ENCODE results near the gene UNC119B.

UNC119B gene

DNA sequence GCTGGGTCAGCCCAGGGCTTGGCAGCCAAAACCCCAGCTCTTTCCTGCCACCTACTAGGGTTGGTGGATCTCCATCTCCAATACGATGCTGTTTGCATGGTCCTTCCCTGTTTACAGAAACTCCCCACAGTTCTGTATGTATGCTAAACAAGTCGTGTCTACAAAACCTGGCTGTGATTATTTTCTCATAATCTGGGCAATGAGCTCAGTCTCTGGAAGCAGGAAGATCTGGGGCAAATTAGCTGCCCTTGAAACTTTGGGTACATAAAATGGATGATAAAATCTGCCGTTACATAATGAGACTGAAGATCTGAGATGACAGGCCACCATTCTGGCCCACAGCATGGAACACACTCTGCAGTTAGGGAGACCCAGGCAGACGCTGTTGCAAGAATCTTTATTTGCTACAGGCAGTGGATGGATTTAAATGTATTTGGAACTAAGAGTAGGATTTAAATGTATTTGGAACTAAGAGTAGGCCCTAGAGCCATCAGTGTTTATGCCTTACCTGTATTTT is 47.0 kb downstream of the UNC119B start:
- Histone ChIP-seq H3K4me3 (ENCODE audit: low read depth, low read length) (no peak overlapping the region), H3K27me3 (ENCODE audit: insufficient read depth, low read depth, severe bottlenecking) (no peaks in the 10 kb centered on the region), H3K36me3 (peaks cover 9% of the 10 kb centered on the region), H3K27ac (no peak overlapping the region), H3K9me3 (ENCODE audit: severe bottlenecking) (no peaks in the 10 kb centered on the region)
- TF ChIP-seq, protein P1, sequence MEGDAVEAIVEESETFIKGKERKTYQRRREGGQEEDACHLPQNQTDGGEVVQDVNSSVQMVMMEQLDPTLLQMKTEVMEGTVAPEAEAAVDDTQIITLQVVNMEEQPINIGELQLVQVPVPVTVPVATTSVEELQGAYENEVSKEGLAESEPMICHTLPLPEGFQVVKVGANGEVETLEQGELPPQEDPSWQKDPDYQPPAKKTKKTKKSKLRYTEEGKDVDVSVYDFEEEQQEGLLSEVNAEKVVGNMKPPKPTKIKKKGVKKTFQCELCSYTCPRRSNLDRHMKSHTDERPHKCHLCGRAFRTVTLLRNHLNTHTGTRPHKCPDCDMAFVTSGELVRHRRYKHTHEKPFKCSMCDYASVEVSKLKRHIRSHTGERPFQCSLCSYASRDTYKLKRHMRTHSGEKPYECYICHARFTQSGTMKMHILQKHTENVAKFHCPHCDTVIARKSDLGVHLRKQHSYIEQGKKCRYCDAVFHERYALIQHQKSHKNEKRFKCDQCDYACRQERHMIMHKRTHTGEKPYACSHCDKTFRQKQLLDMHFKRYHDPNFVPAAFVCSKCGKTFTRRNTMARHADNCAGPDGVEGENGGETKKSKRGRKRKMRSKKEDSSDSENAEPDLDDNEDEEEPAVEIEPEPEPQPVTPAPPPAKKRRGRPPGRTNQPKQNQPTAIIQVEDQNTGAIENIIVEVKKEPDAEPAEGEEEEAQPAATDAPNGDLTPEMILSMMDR (IDR thresholded peaks at IDR 0.05; ENCODE audit: low read depth, low read length), result no peak
- DNase-seq, result no peak

DNA sequence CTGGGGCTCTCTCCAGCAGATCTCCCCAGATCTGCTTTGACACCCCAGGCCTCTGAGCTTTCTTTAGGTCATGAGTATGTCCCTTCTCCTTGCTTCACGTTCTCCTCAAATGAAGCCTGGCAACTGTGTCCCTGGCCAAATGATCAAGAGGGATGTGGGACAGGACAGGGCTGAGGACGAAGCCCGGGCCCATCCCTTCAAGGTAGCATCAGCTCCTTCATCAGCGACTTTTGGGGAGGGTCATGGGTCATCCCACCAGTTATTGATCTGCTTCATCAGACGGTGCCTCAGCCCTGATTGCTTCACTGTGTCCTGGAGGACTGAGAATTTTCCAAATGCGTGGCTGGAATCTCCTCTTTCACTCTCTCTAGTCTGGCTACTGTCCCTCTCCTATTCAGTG is 47.7 kb downstream of the UNC119B start:
- no peak for DNase-seq
- Histone ChIP-seq H3K9me3 (ENCODE audit: severe bottlenecking) (no peaks in the 10 kb centered on the region), H3K27ac (no peak overlapping the region), H3K4me3 (ENCODE audit: low read depth, low read length) (no peak overlapping the region), H3K27me3 (ENCODE audit: insufficient read depth, low read depth, severe bottlenecking) (no peaks in the 10 kb centered on the region), H3K36me3 (peaks cover 13% of the 10 kb centered on the region)
- TF ChIP-seq, protein P1 (IDR thresholded peaks at IDR 0.05; ENCODE audit: low read depth, low read length), result no peak

DNA sequence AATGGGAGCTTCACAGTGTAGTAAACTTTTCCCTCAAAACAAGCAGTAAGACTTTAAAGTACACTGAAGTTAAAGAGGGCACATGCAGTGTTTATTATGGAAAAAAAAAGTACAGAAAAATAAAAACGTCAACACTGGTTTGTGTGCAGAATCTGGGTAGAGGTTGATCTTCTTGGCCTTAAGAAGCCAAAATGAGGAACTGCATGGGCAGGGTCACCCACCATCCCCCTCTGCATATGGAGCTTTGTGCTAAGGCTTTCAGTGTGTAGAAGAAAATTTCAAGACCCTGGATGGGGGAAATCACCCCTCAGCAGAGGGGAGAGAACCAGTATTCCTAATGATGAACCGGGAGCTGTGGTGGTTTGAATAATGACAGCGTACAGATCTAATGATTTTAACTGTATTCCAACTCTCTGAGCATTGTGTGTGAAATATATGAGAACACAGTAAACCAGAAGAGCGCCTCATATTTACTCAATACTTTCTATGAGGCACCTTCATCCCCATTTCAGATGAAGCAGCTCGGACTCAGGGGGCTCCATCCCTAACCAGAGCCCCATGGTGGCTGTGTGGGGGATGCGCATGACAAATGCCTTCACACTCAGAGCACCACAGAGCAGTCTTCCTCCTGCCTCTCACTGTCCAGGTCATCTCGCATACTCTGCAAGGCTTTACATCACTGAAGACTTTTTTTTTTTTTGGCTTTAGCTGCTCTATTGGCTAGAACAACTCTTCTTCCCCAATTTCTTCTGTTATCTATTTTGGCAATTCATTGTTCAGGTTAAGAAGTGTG is 48.7 kb downstream of the UNC119B start:
- DNase-seq, result no peak
- TF ChIP-seq, protein P1 (IDR thresholded peaks at IDR 0.05; ENCODE audit: low read depth, low read length), result no peak
- Histone ChIP-seq H3K27me3 (ENCODE audit: insufficient read depth, low read depth, severe bottlenecking) (no peaks in the 10 kb centered on the region), H3K27ac (no peak overlapping the region), H3K9me3 (ENCODE audit: severe bottlenecking) (no peaks in the 10 kb centered on the region), H3K4me3 (ENCODE audit: low read depth, low read length) (no peak overlapping the region), H3K36me3 (peaks cover 18% of the 10 kb centered on the region)

DNA sequence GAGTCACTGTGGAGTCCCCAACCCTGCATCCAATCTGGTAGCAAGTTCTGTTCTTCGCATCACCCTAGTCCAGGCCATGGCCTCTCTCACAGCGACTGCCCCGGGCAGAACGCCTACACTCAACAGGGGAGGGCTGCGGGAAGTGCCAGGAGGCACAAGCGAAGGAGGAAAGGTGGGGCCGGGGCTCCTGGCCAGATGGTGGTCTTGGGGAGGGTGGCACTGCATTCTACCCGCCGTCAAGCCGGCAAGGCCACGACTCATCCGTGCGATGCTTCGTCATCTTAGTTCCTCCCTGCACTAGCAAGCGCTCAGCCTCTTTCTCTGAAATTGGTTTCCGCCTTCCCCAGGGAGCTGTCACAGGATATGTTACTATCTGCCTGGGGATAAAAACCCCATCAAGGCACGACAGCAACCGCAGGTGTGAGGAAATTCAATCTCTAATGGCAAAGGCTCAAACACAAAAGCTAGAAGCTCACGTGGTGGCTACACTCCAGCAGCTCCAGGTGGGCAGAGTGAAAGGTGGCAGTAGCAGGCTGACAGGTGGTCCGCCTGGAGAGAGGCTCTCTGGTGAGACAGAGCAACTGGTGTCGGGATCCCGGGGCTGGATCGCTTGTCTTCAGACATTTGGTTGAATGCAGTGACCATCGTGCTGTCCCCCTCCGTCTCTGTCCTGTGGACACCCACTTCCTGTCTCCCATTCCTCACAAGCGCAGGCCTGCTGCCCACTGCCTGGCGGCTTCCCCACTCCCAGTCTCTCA is 49.5 kb downstream of the UNC119B start:
- H3K9me3 ChIP-seq (ENCODE audit: severe bottlenecking), result no peaks in the 10 kb centered on the region
- peaks cover 25% of the 10 kb centered on the region for H3K36me3 ChIP-seq
- no peak for DNase-seq
- H3K27me3 ChIP-seq (ENCODE audit: insufficient read depth, low read depth, severe bottlenecking), result no peaks in the 10 kb centered on the region
- no peak overlapping the region for H3K4me3 ChIP-seq (ENCODE audit: low read depth, low read length)
- H3K27ac ChIP-seq, result no peak overlapping the region
- TF ChIP-seq, protein P1 (IDR thresholded peaks at IDR 0.05; ENCODE audit: low read depth, low read length), result no peak

DNA sequence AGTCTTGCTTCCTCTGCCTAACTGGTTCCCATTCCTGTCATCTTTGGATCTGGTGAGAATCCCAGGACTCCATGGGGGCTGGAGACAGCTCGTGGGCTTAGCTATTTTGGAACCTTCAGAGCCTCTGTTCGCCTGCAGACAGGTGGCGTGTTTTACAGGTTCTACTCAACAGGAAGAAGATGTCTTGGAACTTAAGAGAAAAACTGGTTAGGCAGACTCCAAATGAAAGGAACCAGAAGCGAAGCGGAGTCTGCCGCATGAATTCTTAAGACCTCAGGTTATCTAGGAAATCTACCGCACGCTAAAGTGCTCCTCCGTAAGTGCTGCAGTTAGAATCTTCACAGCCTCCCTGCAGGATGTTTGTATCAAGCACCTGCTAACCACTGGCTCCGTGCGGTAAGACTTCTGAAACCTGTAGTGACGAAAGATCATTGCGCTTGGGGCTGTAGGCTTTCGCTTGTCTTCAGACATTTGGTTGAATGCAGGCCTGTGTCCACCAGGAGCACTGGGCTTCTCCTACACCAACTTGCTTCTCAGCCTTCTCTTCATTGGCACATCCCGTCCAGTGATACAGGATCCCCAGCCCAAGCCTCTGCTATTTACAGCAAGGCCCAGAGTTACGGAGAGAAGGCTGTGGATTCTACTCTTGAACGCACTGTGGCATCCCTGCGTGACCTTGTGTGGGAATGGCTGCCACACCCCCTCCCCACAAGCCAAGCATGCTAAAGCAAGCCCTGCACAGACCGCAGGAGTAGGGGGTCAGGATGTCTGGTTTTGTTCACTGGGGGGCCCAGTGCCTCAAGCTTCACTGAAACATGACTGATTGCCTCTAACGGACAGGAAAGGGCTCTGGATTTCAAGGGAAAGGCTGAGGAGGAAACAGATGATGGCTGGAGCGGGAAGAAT is 50.3 kb downstream of the UNC119B start:
- no peak overlapping the region for H3K27ac ChIP-seq
- TF ChIP-seq, protein P1 (IDR thresholded peaks at IDR 0.05; ENCODE audit: low read depth, low read length), result no peak
- peaks cover 26% of the 10 kb centered on the region for H3K36me3 ChIP-seq
- H3K9me3 ChIP-seq (ENCODE audit: severe bottlenecking), result no peaks in the 10 kb centered on the region
- H3K27me3 ChIP-seq (ENCODE audit: insufficient read depth, low read depth, severe bottlenecking), result no peaks in the 10 kb centered on the region
- no peak for DNase-seq
- H3K4me3 ChIP-seq (ENCODE audit: low read depth, low read length), result no peak overlapping the region

All from WERI-Rb-1 (cell line).